A673 (cell line): ENCODE data around the gene ITCH. TPM values are rescaled to one million over a fixed set of nuclear protein-coding genes. Genes with fewer than 3 reads are reported as not detected.

ENCODE experiments used
- BruUV-seq: library from RNA; stranded (reverse); fragments of 400-500 nt; replicated peaks from 2 replicates; lab custom pipeline; 2021; lab: Mats Ljungman, UMichigan
- CTCF ChIA-PET: fragments of 300-600 bp; sonication (Branson Sonifier 250); formaldehyde crosslinking; loops from one replicate; lab custom pipeline; 2022; ENCODE audit warnings: antibody characterized with exemption; lab: Charles Lee
- POLR2A ChIA-PET: fragments of 300-600 bp; sonication (Branson Sonifier 250); formaldehyde crosslinking; loops from one replicate; lab custom pipeline; 2022; ENCODE audit warnings: antibody characterized with exemption; ENCODE audit not compliant: low non-redundant PET; lab: Charles Lee
- DNase-seq: peaks from one replicate; pipeline ENCODE4 v3.0.0-alpha.2; 2015; ENCODE audit warnings: low spot score
- H3K27ac ChIP-seq: fragments of 200-600 bp; sonication (generic); 2 replicates; pipeline ENCODE4 v1.5.1; 2016; ENCODE audit warnings: mixed run types, low read depth, mild to moderate bottlenecking, mixed read lengths, antibody characterized with exemption, low read length; ENCODE audit not compliant: poor library complexity, severe bottlenecking
- H3K27me3 ChIP-seq: fragments of 200-600 bp; sonication (generic); replicated peaks from 2 replicates; pipeline ENCODE4 v1.6.1; 2017; ENCODE audit warnings: mixed run types, low read depth, mild to moderate bottlenecking, mixed read lengths, antibody characterized with exemption, low read length; ENCODE audit not compliant: insufficient read depth, poor library complexity
- H3K36me3 ChIP-seq: fragments of 200-600 bp; sonication (generic); 2 replicates; pipeline ENCODE4 v1.6.1; 2016; ENCODE audit warnings: mixed run types, mild to moderate bottlenecking, mixed read lengths, antibody characterized with exemption, low read length; ENCODE audit not compliant: insufficient read depth, poor library complexity, severe bottlenecking
- H3K4me1 ChIP-seq: fragments of 200-600 bp; sonication (generic); 2 replicates; pipeline ENCODE4 v1.6.1; 2017; ENCODE audit warnings: mixed run types, mild to moderate bottlenecking, mixed read lengths, antibody characterized with exemption, low read length; ENCODE audit not compliant: insufficient read depth, poor library complexity, severe bottlenecking
- H3K4me3 ChIP-seq: fragments of 200-600 bp; sonication (generic); 2 replicates; pipeline ENCODE4 v1.5.1; 2016; ENCODE audit warnings: low read depth, mixed run types, mild to moderate bottlenecking, mixed read lengths, low read length; ENCODE audit not compliant: poor library complexity, severe bottlenecking
- H3K9me3 ChIP-seq: fragments of 200-600 bp; sonication (generic); 2 replicates; pipeline ENCODE4 v1.6.1; 2016; ENCODE audit warnings: mixed run types, low read depth, mild to moderate bottlenecking, mixed read lengths, antibody characterized with exemption, low read length; ENCODE audit not compliant: poor library complexity, severe bottlenecking
- CTCF ChIP-seq: fragments of 300-800, 200-600 bp; sonication (generic); conservative IDR thresholded peaks from 2 replicates; pipeline ENCODE4 v1.5.1; 2017; ENCODE audit warnings: low read depth, mild to moderate bottlenecking, antibody characterized with exemption, low read length, moderate library complexity, mixed read lengths
- EZH2 ChIP-seq: fragments of 200-600 bp; sonication (generic); IDR thresholded peaks from 2 replicates; pipeline ENCODE4 v1.6.1; 2017; ENCODE audit warnings: borderline replicate concordance, low read depth, mild to moderate bottlenecking, mixed read lengths, antibody characterized with exemption, low read length; ENCODE audit not compliant: poor library complexity, severe bottlenecking
- intact Hi-C: fragments of 100-400 bp; cut with micrococcal nuclease; formaldehyde crosslinking; loops from one replicate; pipeline ENCODE4 v1.10.0; 2022; ENCODE audit not compliant: unreplicated experiment
- total RNA-seq: library from RNA; stranded (reverse); gene quantifications from 2 replicates; pipeline ENCODE4 v1.2.3, GENCODE V29; 2021

Gene ITCH
- total RNA-seq, 1 experiment from 2014 or later: 56.2 TPM

GRCh38 chr20:34526466-34526865, 163.4 kb downstream of the ITCH start:
- Histone ChIP-seq H3K36me3 (peaks cover 37% of the 10 kb centered on the region), H3K4me3 (no peak overlapping the region), H3K9me3 (no peaks in the 10 kb centered on the region), H3K27me3 (no peaks in the 10 kb centered on the region), H3K27ac (no peak overlapping the region), H3K4me1 (no peaks in the 10 kb centered on the region)
- no TSS peak for BruUV-seq
- intact Hi-C loops: no loop called here
- ChIA-PET CTCF (no interaction called here), POLR2A (no interaction called here)
- DNase-seq: no peak
- TF ChIP-seq CTCF (no peak), EZH2 (no peak)

- ChIA-PET POLR2A (no interaction called here), CTCF (no interaction called here)
- H3K4me1 ChIP-seq: no peaks in the 10 kb centered on the region
- no peaks in the 10 kb centered on the region for H3K9me3 ChIP-seq
- H3K27me3 ChIP-seq: no peaks in the 10 kb centered on the region
- H3K4me3 ChIP-seq: no peak overlapping the region
- peaks cover 37% of the 10 kb centered on the region for H3K36me3 ChIP-seq
- H3K27ac ChIP-seq: no peak overlapping the region
- DNase-seq: no peak
- BruUV-seq: no TSS peak
- no peak for TF ChIP-seq EZH2
- no peak for TF ChIP-seq CTCF
- intact Hi-C loops: no loop called here
These were observed 163.9 kb downstream of the ITCH start for GRCh38 chr20:34527016-34527415.

GRCh38 chr20:34528921-34529297, 165.8 kb downstream of the ITCH start:
- POLR2A ChIA-PET: no interaction called here
- no peaks in the 10 kb centered on the region for H3K4me1 ChIP-seq
- intact Hi-C loops: no loop called here
- no peaks in the 10 kb centered on the region for H3K27me3 ChIP-seq
- no peaks in the 10 kb centered on the region for H3K9me3 ChIP-seq
- TF ChIP-seq EZH2 (no peak), CTCF (no peak)
- no peak overlapping the region for H3K4me3 ChIP-seq
- CTCF ChIA-PET: no interaction called here
- no peak for DNase-seq
- H3K27ac ChIP-seq: no peak overlapping the region
- no TSS peak for BruUV-seq
- peaks cover 45% of the 10 kb centered on the region for H3K36me3 ChIP-seq
